Measurements from ENCODE around the gene TMEM259. TPM values are rescaled to one million over a fixed set of nuclear protein-coding genes. Genes with fewer than 3 reads are reported as not detected.

TMEM259 gene
- total RNA-seq, 3 donors from 2014 or later, result 112 to 156 (median 153) TPM

- intact Hi-C loops (cut with DNase I; ENCODE audit: low total_unique reads), result loop anchor here (10.0 kb wide), 1 partner anchor 219 kb away; no protein-coding TSS in a partner anchor
Observed at GRCh38 chr19:993831-994393, 27.0 kb downstream of the TMEM259 start.

GRCh38 chr19:993361-993830 lies 27.5 kb downstream of the TMEM259 start:
- peaks cover 2 to 30% of the 10 kb centered on the region in 2 donors for H3K27me3 ChIP-seq
- no peaks in the 10 kb centered on the region for H3K36me3 ChIP-seq
- no peak overlapping the region for H3K27ac ChIP-seq
- no peak overlapping the region for H3K4me3 ChIP-seq
- no peaks in the 10 kb centered on the region for H3K9me3 ChIP-seq
- TF ChIP-seq CTCF (IDR thresholded peaks at IDR 0.05) (no peak), POLR2AphosphoS5 (IDR thresholded peaks at IDR 0.05) (no peak), POLR2A (IDR thresholded peaks at IDR 0.05) (no peak)
- DNase-seq (ENCODE audit: low spot score in 2 of 2), result no peak
- intact Hi-C loops (cut with DNase I; ENCODE audit: low total_unique reads), result loop anchor here (10.0 kb wide), 1 partner anchor 219 kb away; no protein-coding TSS in a partner anchor
- no peaks in the 10 kb centered on the region for H3K4me1 ChIP-seq

More at GRCh38 chr19:993831-994393, 27.0 kb downstream of the TMEM259 start:
- no peaks in the 10 kb centered on the region for H3K36me3 ChIP-seq
- no peaks in the 10 kb centered on the region for H3K9me3 ChIP-seq
- H3K27me3 ChIP-seq, result peaks cover 2 to 35% of the 10 kb centered on the region in 2 donors
- no peak overlapping the region for H3K27ac ChIP-seq
- TF ChIP-seq POLR2A (IDR thresholded peaks at IDR 0.05), result no peak
- no peak for TF ChIP-seq POLR2AphosphoS5 (IDR thresholded peaks at IDR 0.05)
- TF ChIP-seq CTCF (IDR thresholded peaks at IDR 0.05), result no peak
- H3K4me1 ChIP-seq, result no peaks in the 10 kb centered on the region
- no peak overlapping the region for H3K4me3 ChIP-seq
- no peak for DNase-seq (ENCODE audit: low spot score in 2 of 2)

GRCh38 chr19:992670-993055 lies 28.3 kb downstream of the TMEM259 start:
- Histone ChIP-seq H3K27me3 (peaks cover 2 to 23% of the 10 kb centered on the region in 2 donors), H3K4me1 (no peaks in the 10 kb centered on the region), H3K36me3 (no peaks in the 10 kb centered on the region), H3K4me3 (no peak overlapping the region), H3K27ac (no peak overlapping the region), H3K9me3 (no peaks in the 10 kb centered on the region)
- TF ChIP-seq POLR2A (IDR thresholded peaks at IDR 0.05) (no peak), CTCF (IDR thresholded peaks at IDR 0.05) (no peak), POLR2AphosphoS5 (IDR thresholded peaks at IDR 0.05) (no peak)
- DNase-seq (ENCODE audit: low spot score in 2 of 2), result no peak
- intact Hi-C loops (cut with DNase I; ENCODE audit: low total_unique reads), result loop anchor here (10.0 kb wide), 1 partner anchor 218 kb away; no protein-coding TSS in a partner anchor

- Histone ChIP-seq H3K4me1 (no peaks in the 10 kb centered on the region), H3K36me3 (no peaks in the 10 kb centered on the region), H3K27me3 (peaks cover 2 to 17% of the 10 kb centered on the region in 2 donors), H3K4me3 (no peak overlapping the region), H3K9me3 (no peaks in the 10 kb centered on the region), H3K27ac (no peak overlapping the region)
- no peak for TF ChIP-seq POLR2AphosphoS5 (IDR thresholded peaks at IDR 0.05)
- no peak for TF ChIP-seq POLR2A (IDR thresholded peaks at IDR 0.05)
- TF ChIP-seq CTCF (IDR thresholded peaks at IDR 0.05), result no peak
- intact Hi-C loops (cut with DNase I; ENCODE audit: low total_unique reads), result loop anchor here (10.0 kb wide), 1 partner anchor 217 kb away; no protein-coding TSS in a partner anchor
- no peak for DNase-seq (ENCODE audit: low spot score in 2 of 2)
Observed at GRCh38 chr19:991932-992669, 28.8 kb downstream of the TMEM259 start.
